Lung (tissue), 12 donors: ENCODE measurements around the gene TSPAN18. TPM values are rescaled to one million over a fixed set of nuclear protein-coding genes. Genes with fewer than 3 reads are reported as not detected.

Source experiments
- ATAC-seq: fragments of 200-7000 bp; cut with Tn5 transposase; one replicate; pipeline ENCODE4 v1.9.1; 2020; ENCODE audit warnings: moderate number of reproducible peaks; ENCODE audit not compliant: insufficient read depth, low FRiP score
- DNase-seq, 3 donors: peaks; one replicate each; pipeline ENCODE4 v3.0.0-alpha.2; 2013 to 2017
- H3K27ac ChIP-seq, 2 donors: one replicate each; pipeline ENCODE4 v1.5.1; 2013; ENCODE audit warnings: mild to moderate bottlenecking in 2 of 2, moderate library complexity in 2 of 2, control low read depth in 1 of 2, inconsistent platforms in 1 of 2, low read depth in 1 of 2, low read length in 1 of 2
- H3K27me3 ChIP-seq, 3 donors: one replicate each; pipeline ENCODE4 v1.5.1; 2013; ENCODE audit warnings: low read length in 2 of 3; ENCODE audit not compliant: control insufficient read depth in 3 of 3, insufficient read depth in 3 of 3
- H3K36me3 ChIP-seq, 4 donors: one replicate each; pipeline ENCODE4 v1.5.1; 2013; ENCODE audit warnings: low read length in 4 of 4, mild to moderate bottlenecking in 1 of 4, moderate library complexity in 1 of 4; ENCODE audit not compliant: control insufficient read depth in 4 of 4, insufficient read depth in 4 of 4
- H3K4me1 ChIP-seq, 5 donors: one replicate each; pipeline ENCODE4 v1.5.1; 2013; ENCODE audit warnings: low read length in 5 of 5, mild to moderate bottlenecking in 2 of 5, moderate library complexity in 1 of 5; ENCODE audit not compliant: control insufficient read depth in 5 of 5, insufficient read depth in 5 of 5
- H3K4me3 ChIP-seq: one replicate; pipeline ENCODE4 v1.5.1; 2013; ENCODE audit warnings: mild to moderate bottlenecking, control low read depth, moderate library complexity
- H3K9ac ChIP-seq, 2 donors: one replicate each; pipeline ENCODE4 v1.5.1; 2013; ENCODE audit warnings: low read length in 2 of 2, control low read depth in 1 of 2; ENCODE audit not compliant: insufficient read depth in 1 of 2
- H3K9me3 ChIP-seq, 4 donors: one replicate each; pipeline ENCODE4 v1.5.1; 2013; ENCODE audit warnings: low read length in 3 of 4, mild to moderate bottlenecking in 1 of 4, moderate library complexity in 1 of 4; ENCODE audit not compliant: control insufficient read depth in 4 of 4, insufficient read depth in 3 of 4
- WGBS, 2 donors: extraction: QIAGEN DNeasy Blood & Tissue Kit; methylation state at CpG; one replicate each; pipeline ENCODE4 v1.1.7; 2013; 5-methylcytosine and 5-hydroxymethylcytosine counted together
- polyA plus RNA-seq, 2 donors: library from polyadenylated mRNA; stranded (reverse); fragments of 200-250 nt; gene quantifications; one replicate each; pipeline ENCODE4 v1.2.1, GENCODE V29; 2013
- total RNA-seq, 2 donors: library from RNA; depleted of rRNA in 1 of 2; stranded (reverse); fragments of >200 nt in 1 of 2; gene quantifications; one replicate each; pipeline ENCODE4 v1.2.1, GENCODE V29; 2014 to 2021
- TF ChIP-seq, protein P1 (sequence below): IDR thresholded peaks from 2 replicates; pipeline ENCODE4 v1.5.1; 2012; ENCODE audit warnings: mild to moderate bottlenecking; ENCODE audit errors: control extremely low read depth, extremely low read depth
- donor health status: control.
- donor health status: control.
- donor health status: Bipolar disorder and iron deficiency.
- donor health status: healthy.
- donor health status: DM: yes; HTN: yes; CAD: no.

TSPAN18 gene
- total and polyA plus RNA-seq, 4 donors: 8.3 to 40.7 (median 21.4) TPM

DNA sequence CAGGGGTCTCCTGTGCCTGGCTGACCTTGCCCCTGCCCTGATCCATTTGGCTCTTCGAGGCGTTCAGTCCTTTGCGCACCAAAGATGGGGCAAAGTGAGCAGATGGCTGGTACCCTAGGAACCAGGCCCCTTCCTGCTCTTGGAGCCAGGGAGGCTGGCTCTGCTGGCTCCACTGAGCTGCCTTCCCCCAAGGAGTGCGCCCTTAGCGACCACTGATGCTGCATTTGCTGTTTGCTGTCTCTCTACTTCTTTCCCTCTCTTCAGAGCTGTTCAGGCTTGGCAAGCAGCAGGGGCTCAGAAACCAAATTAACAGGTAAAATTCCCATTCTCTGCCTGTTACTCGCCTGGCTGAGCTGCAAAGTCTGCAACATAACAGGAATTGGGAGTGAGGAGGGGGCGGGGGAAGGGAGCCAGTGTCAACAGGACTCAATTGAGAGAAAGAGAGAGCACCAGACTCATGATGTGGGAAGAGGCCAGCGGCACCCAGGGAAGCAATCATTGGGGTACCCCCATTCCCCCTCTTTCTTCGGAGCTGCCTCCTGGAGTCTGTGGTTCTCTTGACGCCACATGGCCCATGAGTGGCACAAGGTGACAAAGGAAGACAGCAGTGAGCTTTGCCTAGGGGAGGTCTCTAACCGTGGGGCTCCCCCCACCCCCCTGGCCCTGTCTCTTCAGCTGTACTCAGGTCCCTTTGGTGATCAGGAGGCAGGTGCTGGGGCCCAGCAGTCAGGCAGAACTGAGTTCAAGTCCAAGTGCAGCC, 121.6 kb downstream of the TSPAN18 start:
- H3K27me3 ChIP-seq: no peaks in the 10 kb centered on the region
- H3K36me3 ChIP-seq: no peaks in the 10 kb centered on the region
- peaks cover 0 to 9% (median 0%) of the 10 kb centered on the region in 5 donors for H3K4me1 ChIP-seq
- 81 to 89% methylated on average over 11 of the region's 11 CpGs for WGBS, 2 donors
- ATAC-seq (no peak), DNase-seq (peak in 1 of 3 donors; percentile 45)
- H3K4me3 ChIP-seq: no peak overlapping the region
- TF ChIP-seq, protein P1, sequence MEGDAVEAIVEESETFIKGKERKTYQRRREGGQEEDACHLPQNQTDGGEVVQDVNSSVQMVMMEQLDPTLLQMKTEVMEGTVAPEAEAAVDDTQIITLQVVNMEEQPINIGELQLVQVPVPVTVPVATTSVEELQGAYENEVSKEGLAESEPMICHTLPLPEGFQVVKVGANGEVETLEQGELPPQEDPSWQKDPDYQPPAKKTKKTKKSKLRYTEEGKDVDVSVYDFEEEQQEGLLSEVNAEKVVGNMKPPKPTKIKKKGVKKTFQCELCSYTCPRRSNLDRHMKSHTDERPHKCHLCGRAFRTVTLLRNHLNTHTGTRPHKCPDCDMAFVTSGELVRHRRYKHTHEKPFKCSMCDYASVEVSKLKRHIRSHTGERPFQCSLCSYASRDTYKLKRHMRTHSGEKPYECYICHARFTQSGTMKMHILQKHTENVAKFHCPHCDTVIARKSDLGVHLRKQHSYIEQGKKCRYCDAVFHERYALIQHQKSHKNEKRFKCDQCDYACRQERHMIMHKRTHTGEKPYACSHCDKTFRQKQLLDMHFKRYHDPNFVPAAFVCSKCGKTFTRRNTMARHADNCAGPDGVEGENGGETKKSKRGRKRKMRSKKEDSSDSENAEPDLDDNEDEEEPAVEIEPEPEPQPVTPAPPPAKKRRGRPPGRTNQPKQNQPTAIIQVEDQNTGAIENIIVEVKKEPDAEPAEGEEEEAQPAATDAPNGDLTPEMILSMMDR: no peak
- no peak overlapping the region for H3K9ac ChIP-seq
- H3K27ac ChIP-seq: no peak overlapping the region
- H3K9me3 ChIP-seq: peaks cover 0 to 7% (median 1%) of the 10 kb centered on the region in 4 donors

DNA sequence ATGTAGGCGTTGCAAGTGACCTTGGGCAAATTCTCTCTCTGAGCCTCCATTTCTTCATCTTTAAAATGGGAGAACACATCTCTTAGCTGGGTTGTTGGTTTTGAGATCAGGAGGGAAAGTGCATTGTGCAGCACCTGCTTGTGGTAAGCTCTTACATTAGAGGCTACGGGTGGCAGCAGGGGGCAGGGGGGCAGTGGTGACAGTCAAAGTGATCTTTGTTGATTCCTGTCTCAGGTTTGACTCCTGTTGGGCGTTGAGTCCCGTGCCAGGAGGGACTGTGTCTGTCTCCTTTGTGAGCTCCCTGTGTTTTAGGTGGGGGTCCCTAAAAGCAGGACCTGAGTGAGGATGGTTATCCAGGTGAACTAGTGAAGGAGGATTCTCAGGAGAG, 122.2 kb downstream of the TSPAN18 start:
- ATAC-seq (no peak), DNase-seq (no peak)
- H3K4me1 ChIP-seq: peaks cover 0 to 9% (median 0%) of the 10 kb centered on the region in 5 donors
- no peak overlapping the region for H3K4me3 ChIP-seq
- WGBS, 2 donors: 87 to 91% methylated on average over 4 of the region's 4 CpGs
- H3K27me3 ChIP-seq: no peaks in the 10 kb centered on the region
- no peaks in the 10 kb centered on the region for H3K36me3 ChIP-seq
- TF ChIP-seq, protein P1: no peak
- H3K9ac ChIP-seq: no peak overlapping the region
- H3K27ac ChIP-seq: no peak overlapping the region
- H3K9me3 ChIP-seq: peaks cover 0 to 7% (median 1%) of the 10 kb centered on the region in 4 donors

- H3K27ac ChIP-seq: no peak overlapping the region
- H3K9me3 ChIP-seq: peaks cover 0 to 5% (median 0%) of the 10 kb centered on the region in 4 donors
- no peak for ATAC-seq
- no peak overlapping the region for H3K4me3 ChIP-seq
- no peak overlapping the region for H3K9ac ChIP-seq
- DNase-seq: no peak
- 75 to 77% methylated on average over 4 of the region's 4 CpGs for WGBS, 2 donors
- peaks cover 0 to 9% (median 0%) of the 10 kb centered on the region in 5 donors for H3K4me1 ChIP-seq
- H3K27me3 ChIP-seq: no peaks in the 10 kb centered on the region
- H3K36me3 ChIP-seq: no peaks in the 10 kb centered on the region
- TF ChIP-seq, protein P1: no peak
Measured at GRCh38 chr11:44849424-44849823, 122.7 kb downstream of the TSPAN18 start.
